KBM-7 (cell line): Measurements from ENCODE around the gene HES3.

Source experiments
- DNase-seq: peaks from one replicate; pipeline ENCODE4 v3.0.0-alpha.2; 2015
- in situ Hi-C: fragments of 300-500 bp; cut with MboI; formaldehyde crosslinking; loops from 2 replicates; pipeline ENCODE4 v1.14.3; 2020; ENCODE audit warnings: low sequenced_read_pairs, low pct_unique_long_range_greater_than_20kb, mixed read lengths

Gene HES3

GRCh38 chr1:6272868-6273267, 28.9 kb downstream of the HES3 start:
- in situ Hi-C loops: no loop called here
- no peak for DNase-seq

- DNase-seq: no peak
- in situ Hi-C loops: no loop called here
These were observed 29.5 kb downstream of the HES3 start for GRCh38 chr1:6273380-6273891.

GRCh38 chr1:6274102-6274501, 30.1 kb downstream of the HES3 start:
- DNase-seq: no peak
- in situ Hi-C loops: no loop called here

GRCh38 chr1:6274622-6275139, 30.7 kb downstream of the HES3 start:
- no peak for DNase-seq
- in situ Hi-C loops: no loop called here

- in situ Hi-C loops: no loop called here
- no peak for DNase-seq
These were observed 32.1 kb downstream of the HES3 start for GRCh38 chr1:6275826-6276782.

- in situ Hi-C loops: no loop called here
- DNase-seq: no peak
These were observed 33.0 kb downstream of the HES3 start for GRCh38 chr1:6276811-6277555.

- in situ Hi-C loops: no loop called here
- no peak for DNase-seq
These were observed 34.3 kb downstream of the HES3 start for GRCh38 chr1:6278263-6278662.

GRCh38 chr1:6279066-6279465, 35.1 kb downstream of the HES3 start:
- no peak for DNase-seq
- in situ Hi-C loops: no loop called here

GRCh38 chr1:6279613-6280383, 35.8 kb downstream of the HES3 start:
- DNase-seq: no peak
- in situ Hi-C loops: no loop called here

- DNase-seq: no peak
- in situ Hi-C loops: no loop called here
These were observed 36.9 kb downstream of the HES3 start for GRCh38 chr1:6280761-6281451.

- DNase-seq: no peak
- in situ Hi-C loops: no loop called here
These were observed 37.8 kb downstream of the HES3 start for GRCh38 chr1:6281511-6282402.

GRCh38 chr1:6282577-6283270, 38.7 kb downstream of the HES3 start:
- in situ Hi-C loops: no loop called here

GRCh38 chr1:6285336-6285735, 41.4 kb downstream of the HES3 start:
- in situ Hi-C loops: no loop called here
- no peak for DNase-seq

More at GRCh38 chr1:6282577-6283270, 38.7 kb downstream of the HES3 start:
- no peak for DNase-seq

- DNase-seq: no peak
- in situ Hi-C loops: no loop called here
These were observed 42.3 kb downstream of the HES3 start for GRCh38 chr1:6286266-6286665.

GRCh38 chr1:6287029-6287428, 43.0 kb downstream of the HES3 start:
- DNase-seq: no peak
- in situ Hi-C loops: no loop called here

GRCh38 chr1:6287431-6287886, 43.5 kb downstream of the HES3 start:
- in situ Hi-C loops: no loop called here
- DNase-seq: no peak

GRCh38 chr1:6288026-6288425, 44.0 kb downstream of the HES3 start:
- no peak for DNase-seq
- in situ Hi-C loops: no loop called here
